Spleen (tissue), 13 donors: Measurements from ENCODE around the gene TRAF7. TPM values are rescaled to one million over a fixed set of nuclear protein-coding genes. Genes with fewer than 3 reads are reported as not detected.
"Not testable (repeated sequence)": the region's sequence is repeated elsewhere in the genome, so short reads cannot be mapped to it uniquely, and the experiment has no call there.

Experiments used
- DNase-seq: peaks from one replicate; pipeline ENCODE4 v3.0.0-alpha.2; 2020
- H3K27ac ChIP-seq, 8 donors: fragments of 200-600 bp; sonication (generic) in 7 of 8; 1 replicate in 4 of 8; 2 replicates in 4 of 8; pipeline versions ENCODE4 v1.5.0 to v1.8.0; 2016 to 2021; ENCODE audit warnings: inconsistent platforms in 4 of 8, mild to moderate bottlenecking in 4 of 8, moderate library complexity in 1 of 8
- H3K27me3 ChIP-seq, 7 donors: fragments of 200-600 bp; sonication (generic) in 6 of 7; replicated peaks in 1 of 7; 1 replicate in 4 of 7; 2 replicates in 3 of 7; pipeline versions ENCODE4 v1.5.0 to v1.8.0; 2016 to 2021; ENCODE audit warnings: inconsistent platforms in 3 of 7, mild to moderate bottlenecking in 1 of 7
- H3K36me3 ChIP-seq, 6 donors: fragments of 200-600 bp; sonication (generic) in 5 of 6; 1 replicate in 4 of 6; 2 replicates in 2 of 6; pipeline versions ENCODE4 v1.5.0 to v1.8.0; 2016 to 2021; ENCODE audit warnings: inconsistent platforms in 2 of 6
- H3K4me1 ChIP-seq, 6 donors: fragments of 200-600 bp; sonication (generic) in 5 of 6; 1 replicate in 3 of 6; 2 replicates in 3 of 6; pipeline versions ENCODE4 v1.5.0 to v1.8.0; 2016 to 2021; ENCODE audit warnings: inconsistent platforms in 3 of 6
- H3K4me3 ChIP-seq, 8 donors: fragments of 200-600 bp; sonication (generic) in 7 of 8; 1 replicate in 4 of 8; 2 replicates in 4 of 8; pipeline versions ENCODE4 v1.5.0 to v1.8.0; 2016 to 2021; ENCODE audit warnings: inconsistent platforms in 4 of 8, mild to moderate bottlenecking in 4 of 8, moderate library complexity in 2 of 8
- H3K9me3 ChIP-seq, 8 donors: fragments of 200-600 bp; sonication (generic) in 7 of 8; 1 replicate in 4 of 8; 2 replicates in 4 of 8; pipeline versions ENCODE4 v1.5.0 to v1.8.0; 2016 to 2021; ENCODE audit warnings: inconsistent platforms in 4 of 8
- CTCF ChIP-seq, 11 experiments: fragments of 200-600 bp in 7 of 11; fragments of 450-650 bp in 4 of 11; sonication (generic) in 4 of 11; IDR thresholded peaks in 8 of 11; conservative IDR thresholded peaks in 3 of 11; 1 replicate in 7 of 11; 2 replicates in 4 of 11; pipeline versions ENCODE4 v1.4.0 to v1.8.0; 2016 to 2021; ENCODE audit warnings: antibody characterized with exemption in 11 of 11, inconsistent platforms in 4 of 11, mild to moderate bottlenecking in 1 of 11
- POLR2A ChIP-seq, 3 donors: fragments of 450-650 bp; IDR thresholded peaks; one replicate each; pipeline ENCODE4 v1.5.1; 2017; ENCODE audit warnings: antibody characterized with exemption in 3 of 3, mild to moderate bottlenecking in 1 of 3
- POLR2AphosphoS5 ChIP-seq, 3 donors: sonication (generic); formaldehyde crosslinking; IDR thresholded peaks; one replicate each; pipeline ENCODE4 v1.5.1; 2017; ENCODE audit warnings: antibody characterized with exemption in 3 of 3
- WGBS, 5 donors: extraction: QIAGEN DNeasy Blood & Tissue Kit in 3 of 5; methylation state at CpG; one replicate each; pipeline versions ENCODE4 v1.1.5 to v1.1.7; 2013 to 2018; 5-methylcytosine and 5-hydroxymethylcytosine counted together
- intact Hi-C: fragments of 100-400 bp; cut with DNase I; formaldehyde crosslinking; loops from one replicate; pipeline ENCODE4 v1.15.0; 2023; ENCODE audit warnings: low total_unique reads
- long read RNA-seq, 2 donors: transcript quantifications; one replicate each; lab custom pipeline, GENCODE V29; 2026
- polyA plus RNA-seq, 3 donors: library from polyadenylated mRNA; stranded (reverse); fragments of 200-250 nt; gene quantifications; one replicate each; pipeline ENCODE4 v1.2.1, GENCODE V29; 2013
- total RNA-seq, 7 donors: library from RNA; depleted of rRNA in 3 of 7; stranded (reverse); fragments of >200 nt in 3 of 7; fragmentation: NEBNext Ultra II Directional in 4 of 7; extraction: Animal tissue kit (Norgen Biotek cat#: 25700) in 4 of 7; gene quantifications; one replicate each; pipeline versions ENCODE4 v1.1.0 to v1.2.1, GENCODE V29; 2016 to 2021
- donor health status: healthy with polysubstance abuse.
- donor health status: DM: no; HTN: no; CAD: no; lungs with moderate emphysema.
- donor health status: DM: no; HTN: no; CAD: no.
- donor health status: Bipolar disorder and iron deficiency.
- donor health status: healthy.
- donor health status: DM: no; HTN: no; CAD: no.
- donor health status: DM: yes; HTN: yes; CAD: no.

Gene TRAF7
- total RNA-seq (10 to 100 TPM; 41.5 to 63.9 (median 50.9) TPM), polyA plus RNA-seq (10 to 100 TPM; 22.0 to 37.6 (median 23.3) TPM)
- long read RNA-seq, donor 1, partial matches to known transcripts, result 0 of 4 reads
- long read RNA-seq, donor 1, other reads (novel, unspliced or antisense), result 0 of 4 reads
- long read RNA-seq, donor 2, partial matches to known transcripts, result 7 of 12 reads
- long read RNA-seq, donor 2, other reads (novel, unspliced or antisense), result 0 of 12 reads

DNA sequence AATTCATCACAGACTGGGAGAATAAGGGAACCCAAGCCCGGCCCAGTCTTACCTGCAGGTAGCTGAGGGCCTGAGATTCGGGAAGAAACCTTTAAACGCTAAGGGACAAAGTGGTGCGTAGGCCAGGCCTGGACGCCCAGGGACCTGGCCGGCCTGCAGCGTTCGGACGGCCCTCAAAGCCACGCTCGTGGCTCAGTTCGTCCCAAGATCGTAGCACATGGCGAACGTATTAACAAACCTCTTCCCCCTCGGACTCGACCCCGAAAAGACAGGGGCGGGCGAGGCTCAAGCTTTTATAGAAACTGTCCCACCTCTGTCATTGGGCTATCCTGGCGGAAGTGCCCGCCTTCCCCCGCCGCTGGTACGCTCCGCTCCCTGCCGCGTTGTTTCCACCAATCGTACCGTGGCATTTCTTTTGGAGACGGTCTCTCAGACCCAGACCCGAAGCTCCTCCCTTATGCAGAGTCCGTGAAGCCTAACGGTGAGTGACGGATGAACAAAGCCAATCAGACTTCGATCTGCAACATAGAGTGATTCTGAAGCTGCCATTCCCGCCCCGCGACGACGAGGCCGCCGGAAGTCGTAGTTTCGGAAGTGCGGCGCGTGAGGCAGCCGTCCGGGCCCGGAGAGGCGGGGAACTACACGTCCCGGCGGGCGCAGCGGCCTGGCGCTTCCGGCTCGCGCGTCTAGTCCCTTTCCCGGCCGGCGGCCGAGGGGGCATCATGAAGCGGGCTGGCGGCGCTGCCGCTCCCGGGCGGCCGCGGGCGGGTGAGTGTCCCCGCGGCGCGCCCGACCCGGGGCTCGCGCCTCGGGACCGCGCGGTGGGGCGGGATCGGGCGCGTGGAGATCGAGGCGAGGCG is at the start of gene TRAF7:
Gene TRAF7 (plus strand): TSS at position 692 of the 860 bp plus-strand sequence. CDS start 8,139 bp downstream, outside the sequence.
- peak within 1 kb of the TSS; percentile 66 to 91 (median 84) for H3K4me3 ChIP-seq
- peak in 5 of 11 experiments; percentile 14 to 63 (median 43) for TF ChIP-seq CTCF (IDR thresholded peaks at IDR 0.05 in 8 of 11, conservative IDR thresholded peaks at IDR 0.05 in 3 of 11)
- peak; percentile 96 to 98 (median 98) for TF ChIP-seq POLR2A (IDR thresholded peaks at IDR 0.05)
- TF ChIP-seq POLR2AphosphoS5 (IDR thresholded peaks at IDR 0.05), result peak; percentile 100
- intact Hi-C loops, result no loop called here
- peaks cover 50 to 92% (median 87%) of the 10 kb centered on the region in 6 donors for H3K4me1 ChIP-seq
- H3K27ac ChIP-seq, result peak within 1 kb of the TSS; percentile 55 to 95 (median 88)
- 0 to 1% (median 0%) methylated on average over 34 to 94 of the region's 94 CpGs for WGBS, 5 donors
- DNase-seq, result peak; percentile 99
- H3K9me3 ChIP-seq, result no peaks in the 10 kb centered on the region
- no peaks in the 10 kb centered on the region for H3K27me3 ChIP-seq
- peaks cover 0 to 45% (median 9%) of the 10 kb centered on the region in 6 donors for H3K36me3 ChIP-seq

DNA sequence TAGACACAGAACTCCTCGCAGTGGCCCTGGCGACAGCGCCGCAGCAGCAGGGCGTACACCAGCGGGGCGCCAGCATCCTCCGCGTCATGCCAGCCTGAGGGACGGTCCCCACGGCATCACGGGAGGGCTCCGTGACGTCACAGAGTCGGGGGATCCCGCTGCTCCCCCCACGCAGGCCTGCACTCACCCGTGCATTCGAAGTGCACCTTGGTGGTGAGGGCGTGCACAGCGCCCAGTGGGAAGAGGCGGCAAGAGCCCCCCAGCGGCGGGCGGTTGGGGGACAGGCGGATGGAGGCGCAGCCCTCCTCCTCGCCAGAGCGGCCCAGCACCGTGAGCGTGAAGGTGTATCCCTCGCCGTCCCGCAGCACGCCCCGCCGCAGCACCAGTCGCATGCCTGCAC is 49.4 kb upstream of the TRAF7 start:
- H3K9me3 ChIP-seq, H3K4me1 ChIP-seq, H3K4me3 ChIP-seq, H3K27ac ChIP-seq, intact Hi-C loops, DNase-seq, H3K27me3 ChIP-seq: not testable (repeated sequence)
- WGBS, 5 donors, result 91 to 100% (median 95%) methylated on average over 5 to 38 of the region's 38 CpGs
- peaks cover 0 to 89% (median 64%) of the 10 kb centered on the region in 6 donors for H3K36me3 ChIP-seq

- DNase-seq, H3K27ac ChIP-seq, intact Hi-C loops, H3K9me3 ChIP-seq, H3K4me1 ChIP-seq, H3K27me3 ChIP-seq, H3K4me3 ChIP-seq: not testable (repeated sequence)
- WGBS, 5 donors, result 86 to 94% (median 91%) methylated on average over 12 to 17 of the region's 17 CpGs
- peaks cover 0 to 89% (median 68%) of the 10 kb centered on the region in 6 donors for H3K36me3 ChIP-seq
Observed at GRCh38 chr16:2107121-2107790, 48.3 kb upstream of the TRAF7 start.

DNA sequence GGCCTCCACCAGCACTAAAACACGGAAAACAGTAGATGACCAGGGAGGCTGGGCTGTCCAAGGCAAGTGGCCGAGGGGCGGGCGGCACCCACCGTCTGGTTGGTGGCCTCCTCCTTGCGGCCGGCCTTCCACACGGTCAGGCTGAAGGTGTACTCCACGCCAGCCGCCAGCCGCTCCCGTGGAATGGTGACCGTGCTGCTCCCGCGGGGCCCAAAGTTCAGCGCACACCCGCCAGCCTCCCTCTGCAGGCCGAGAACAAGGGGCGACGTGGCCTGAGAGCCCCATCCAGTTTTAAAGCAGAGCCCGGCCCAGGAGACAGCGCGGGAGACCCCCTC is 47.8 kb upstream of the TRAF7 start:
- 92 to 99% (median 96%) methylated on average over 10 to 23 of the region's 23 CpGs for WGBS, 5 donors
- intact Hi-C loops, H3K9me3 ChIP-seq, H3K4me3 ChIP-seq, H3K27ac ChIP-seq, H3K27me3 ChIP-seq, H3K4me1 ChIP-seq, DNase-seq: not testable (repeated sequence)
- H3K36me3 ChIP-seq, result peaks cover 0 to 89% (median 65%) of the 10 kb centered on the region in 6 donors

DNA sequence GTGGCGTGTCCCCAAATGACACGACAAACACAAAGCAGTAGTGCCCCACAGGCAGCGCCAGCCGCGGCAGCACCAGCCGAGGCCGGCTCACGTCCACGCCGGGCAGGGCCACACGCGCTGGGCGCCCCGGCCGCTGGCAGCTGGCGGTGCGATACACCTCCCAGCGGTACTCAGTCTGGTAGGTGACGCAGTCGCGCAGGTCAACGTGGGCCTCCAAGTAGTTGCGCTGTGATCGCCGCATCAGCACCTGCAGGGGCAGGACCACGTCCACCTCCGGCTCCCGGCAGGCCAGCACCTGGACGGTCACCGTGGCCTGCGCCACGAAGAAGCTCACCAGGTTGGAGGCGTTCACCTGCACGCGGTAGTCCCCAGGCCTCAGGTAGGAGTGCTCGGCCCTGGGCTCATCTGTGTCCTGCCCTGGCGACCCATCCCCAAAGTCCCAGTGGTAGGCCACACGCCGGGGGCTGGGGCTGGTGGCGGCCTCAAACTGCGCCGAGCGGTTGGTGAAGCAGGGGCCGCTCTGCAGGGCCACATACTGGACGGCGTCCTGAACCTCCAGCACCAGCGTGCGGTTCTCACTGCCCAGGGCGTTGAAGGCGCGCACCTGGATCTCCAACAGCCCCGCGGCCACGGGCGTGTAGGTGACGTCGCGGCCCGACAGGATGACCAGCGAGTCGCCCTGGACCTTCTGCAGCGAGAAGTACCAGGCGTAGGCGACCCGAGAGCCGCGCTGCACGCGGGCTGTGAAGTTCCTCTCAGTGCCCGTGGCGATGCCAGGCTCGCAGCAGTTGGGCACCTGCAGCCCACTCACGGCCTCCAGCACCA is 46.9 kb upstream of the TRAF7 start:
- H3K36me3 ChIP-seq, result peaks cover 0 to 88% (median 59%) of the 10 kb centered on the region in 6 donors
- DNase-seq, H3K4me1 ChIP-seq, H3K9me3 ChIP-seq, H3K4me3 ChIP-seq, intact Hi-C loops, H3K27ac ChIP-seq, H3K27me3 ChIP-seq: not testable (repeated sequence)
- WGBS, 5 donors, result 97 to 98% (median 97%) methylated on average over 12 to 73 of the region's 73 CpGs

- H3K4me1 ChIP-seq, intact Hi-C loops, DNase-seq, H3K27me3 ChIP-seq, H3K27ac ChIP-seq, H3K9me3 ChIP-seq, H3K4me3 ChIP-seq: not testable (repeated sequence)
- WGBS, 5 donors, result 92 to 100% (median 95%) methylated on average over 3 to 25 of the region's 25 CpGs
- H3K36me3 ChIP-seq, result peaks cover 0 to 92% (median 64%) of the 10 kb centered on the region in 6 donors
Observed at GRCh38 chr16:2109271-2109580, 46.4 kb upstream of the TRAF7 start.

- H3K4me1 ChIP-seq, DNase-seq, H3K4me3 ChIP-seq, H3K9me3 ChIP-seq, H3K27me3 ChIP-seq, H3K27ac ChIP-seq, intact Hi-C loops: not testable (repeated sequence)
- 90 to 100% (median 93%) methylated on average over 2 to 23 of the region's 23 CpGs for WGBS, 5 donors
- peaks cover 0 to 98% (median 66%) of the 10 kb centered on the region in 6 donors for H3K36me3 ChIP-seq
Observed at GRCh38 chr16:2109872-2110271, 45.7 kb upstream of the TRAF7 start.

GRCh38 chr16:2110332-2111008 is 45.1 kb upstream of the TRAF7 start:
- intact Hi-C loops, H3K27ac ChIP-seq, H3K27me3 ChIP-seq, H3K9me3 ChIP-seq, H3K4me1 ChIP-seq, H3K4me3 ChIP-seq: not testable (repeated sequence)
- peak; percentile 50 for DNase-seq
- H3K36me3 ChIP-seq, result peaks cover 0 to 98% (median 65%) of the 10 kb centered on the region in 6 donors
- WGBS, 5 donors, result 94 to 97% (median 97%) methylated on average over 15 to 43 of the region's 43 CpGs
